IMR-90 (cell line): ENCODE data around the gene EPPIN. TPM values are rescaled to one million over a fixed set of nuclear protein-coding genes. Genes with fewer than 3 reads are reported as not detected.

Experiments
- ATAC-seq: fragments of 200-7000 bp; cut with Tn5 transposase; 2 replicates; pipeline ENCODE4 v1.9.1; 2020; ENCODE audit warnings: low read depth, mild to moderate bottlenecking, moderate library complexity
- BruUV-seq: library from RNA; stranded (reverse); fragments of 400-500 nt; replicated peaks from 2 replicates; lab custom pipeline; 2021; lab: Mats Ljungman, UMichigan
- CTCF ChIA-PET: fragments of 300-600 bp; formaldehyde crosslinking; extraction: SDS; loops from one replicate; lab custom pipeline; 2021; ENCODE audit warnings: antibody characterized with exemption; lab: Yijun Ruan, JAX
- POLR2A ChIA-PET: fragments of 300-600 bp; sonication (Branson Sonifier 250); formaldehyde crosslinking; loops from one replicate; lab custom pipeline; 2022; ENCODE audit warnings: antibody characterized with exemption; ENCODE audit not compliant: unreplicated experiment; lab: Charles Lee
- DNase-seq: peaks from one replicate; pipeline ENCODE4 v3.0.0; 2013
- H2AFZ ChIP-seq: replicated peaks from 2 replicates; pipeline ENCODE3; 2013; ENCODE audit warnings: low read length, mild to moderate bottlenecking; ENCODE audit not compliant: poor library complexity
- H2AK5ac ChIP-seq: 2 replicates; pipeline ENCODE4 v1.6.1; 2013; ENCODE audit warnings: low read depth, low read length, inconsistent platforms
- H2AK9ac ChIP-seq: replicated peaks from 2 replicates; pipeline ENCODE3; 2013; ENCODE audit warnings: mild to moderate bottlenecking, low read depth, low read length, moderate library complexity; ENCODE audit not compliant: poor library complexity
- H2BK120ac ChIP-seq: 2 replicates; pipeline ENCODE4 v1.6.1; 2013; ENCODE audit warnings: low read depth, low read length, inconsistent platforms
- H2BK15ac ChIP-seq: 3 replicates; pipeline ENCODE4 v1.6.1; 2013; ENCODE audit warnings: low read depth, low read length, inconsistent platforms
- H2BK20ac ChIP-seq: 2 replicates; pipeline ENCODE4 v1.6.1; 2013; ENCODE audit warnings: low read depth, mild to moderate bottlenecking, inconsistent platforms, low read length, moderate library complexity
- H2BK5ac ChIP-seq: 2 replicates; pipeline ENCODE4 v1.6.1; 2013; ENCODE audit warnings: mild to moderate bottlenecking, low read depth, low read length, inconsistent platforms; ENCODE audit not compliant: poor library complexity, severe bottlenecking
- H3K14ac ChIP-seq: replicated peaks from 2 replicates; pipeline ENCODE4 v1.6.1; 2013; ENCODE audit warnings: low read depth, low read length, inconsistent platforms
- H3K18ac ChIP-seq: 2 replicates; pipeline ENCODE4 v1.6.1; 2013; ENCODE audit warnings: low read depth, low read length, control low read depth
- H3K23ac ChIP-seq: 2 replicates; pipeline ENCODE4 v1.6.1; 2013; ENCODE audit warnings: low read depth, low read length, inconsistent platforms
- H3K27ac ChIP-seq: 2 replicates; pipeline ENCODE4 v1.5.1; 2013; ENCODE audit warnings: mild to moderate bottlenecking, control low read depth, low read length; ENCODE audit not compliant: insufficient read depth
- H3K27me3 ChIP-seq: 2 replicates; pipeline ENCODE4 v1.6.1; 2013; ENCODE audit warnings: low read length; ENCODE audit not compliant: control insufficient read depth, insufficient read depth
- H3K36me3 ChIP-seq: 2 replicates; pipeline ENCODE4 v1.6.1; 2013; ENCODE audit warnings: low read length, mixed read lengths; ENCODE audit not compliant: control insufficient read depth, insufficient read depth
- H3K4ac ChIP-seq: 2 replicates; pipeline ENCODE4 v1.6.1; 2013; ENCODE audit warnings: low read depth, low read length, inconsistent platforms
- H3K4me1 ChIP-seq: 2 replicates; pipeline ENCODE4 v1.6.1; 2013; ENCODE audit warnings: low read length, mixed read lengths; ENCODE audit not compliant: control insufficient read depth, insufficient read depth
- H3K4me2 ChIP-seq: 2 replicates; pipeline ENCODE4 v1.6.1; 2013; ENCODE audit warnings: low read depth, mild to moderate bottlenecking, control low read depth, low read length, moderate library complexity
- H3K4me3 ChIP-seq: 2 replicates; pipeline ENCODE4 v1.5.1; 2013; ENCODE audit warnings: low read depth, mild to moderate bottlenecking, control low read depth, low read length, moderate library complexity; ENCODE audit not compliant: insufficient read depth
- H3K56ac ChIP-seq: 2 replicates; pipeline ENCODE4 v1.6.1; 2013; ENCODE audit warnings: low read length, inconsistent platforms; ENCODE audit not compliant: insufficient read depth; ENCODE audit errors: extremely low read depth
- H3K79me1 ChIP-seq, 2 experiments: 2 replicates each; pipeline ENCODE4 v1.6.1; 2013; ENCODE audit warnings: low read length in 2 of 2, inconsistent platforms in 1 of 2, low read depth in 1 of 2
- H3K9ac ChIP-seq: 2 replicates; pipeline ENCODE4 v1.6.1; 2013; ENCODE audit warnings: low read depth, low read length, control low read depth
- H3K9me1 ChIP-seq: 2 replicates; pipeline ENCODE4 v1.6.1; 2013; ENCODE audit warnings: low read length, inconsistent platforms; ENCODE audit not compliant: insufficient read depth
- H3K9me3 ChIP-seq: 2 replicates; pipeline ENCODE4 v1.6.1; 2013; ENCODE audit warnings: low read length; ENCODE audit not compliant: control insufficient read depth, insufficient read depth
- H4K20me1 ChIP-seq: 2 replicates; pipeline ENCODE4 v1.6.1; 2013; ENCODE audit warnings: low read length, inconsistent platforms; ENCODE audit not compliant: insufficient read depth
- H4K5ac ChIP-seq: 2 replicates; pipeline ENCODE4 v1.6.1; 2013; ENCODE audit warnings: mild to moderate bottlenecking, low read depth, low read length, control low read depth
- H4K8ac ChIP-seq, 2 experiments: 2 replicates each; pipeline ENCODE4 v1.6.1; 2013; ENCODE audit warnings: low read depth in 2 of 2, low read length in 2 of 2, control low read depth in 1 of 2, inconsistent platforms in 1 of 2
- H4K91ac ChIP-seq: 2 replicates; pipeline ENCODE4 v1.6.1; 2013; ENCODE audit warnings: low read depth, low read length, inconsistent platforms; ENCODE audit not compliant: insufficient read depth
- BHLHE40 ChIP-seq: fragments of 150-350 bp; IDR thresholded peaks from 2 replicates; pipeline ENCODE4 v1.6.1; 2016; ENCODE audit warnings: mild to moderate bottlenecking, low read depth, low read length
- CEBPB ChIP-seq: IDR thresholded peaks from 2 replicates; pipeline ENCODE4 v1.6.1; 2012; ENCODE audit warnings: low read depth, low read length, improper control_type of control experiment
- CHD1 ChIP-seq: IDR thresholded peaks from 2 replicates; pipeline ENCODE4 v1.6.1; 2012; ENCODE audit warnings: low read depth, low read length, improper control_type of control experiment
- FOS ChIP-seq: fragments of 150-350 bp; IDR thresholded peaks from 2 replicates; pipeline ENCODE4 v1.6.1; 2016; ENCODE audit warnings: low read depth, low read length
- MAFK ChIP-seq: IDR thresholded peaks from 2 replicates; pipeline ENCODE4 v1.6.1; 2012; ENCODE audit warnings: low read depth, low read length, improper control_type of control experiment
- MAZ ChIP-seq: IDR thresholded peaks from 2 replicates; pipeline ENCODE4 v1.6.1; 2012; ENCODE audit warnings: low read depth, mild to moderate bottlenecking, low read length, improper control_type of control experiment, moderate library complexity, borderline replicate concordance
- MXI1 ChIP-seq: IDR thresholded peaks from 2 replicates; pipeline ENCODE4 v1.6.1; 2012; ENCODE audit warnings: low read depth, mild to moderate bottlenecking, low read length, moderate library complexity, borderline replicate concordance
- NFE2L2 ChIP-seq: fragments of 150-350 bp; IDR thresholded peaks from 2 replicates; pipeline ENCODE4 v1.6.1; 2016; ENCODE audit warnings: low read depth, mild to moderate bottlenecking, low read length
- POLR2A ChIP-seq: IDR thresholded peaks from 2 replicates; pipeline ENCODE4 v1.6.1; 2012; ENCODE audit warnings: mild to moderate bottlenecking, low read depth, low read length
- RAD21 ChIP-seq: IDR thresholded peaks from 2 replicates; pipeline ENCODE4 v1.6.1; 2012; ENCODE audit warnings: low read length, improper control_type of control experiment
- RFX5 ChIP-seq: IDR thresholded peaks from 2 replicates; pipeline ENCODE4 v1.8.0; 2012; ENCODE audit warnings: low read depth, mild to moderate bottlenecking, low read length, moderate library complexity
- SMC3 ChIP-seq: fragments of 150-350 bp; IDR thresholded peaks from 2 replicates; pipeline ENCODE4 v1.6.1; 2016; ENCODE audit warnings: low read depth, mild to moderate bottlenecking, antibody characterized with exemption, low read length, moderate library complexity
- WGBS, 2 experiments: methylation state at CpG; one replicate each; pipeline versions ENCODE4 v1.1.5 to v1.1.7; 2013; ENCODE audit warnings: missing lambda C conversion rate in 2 of 2; ENCODE audit not compliant: insufficient read length in 1 of 2; ENCODE audit errors: extremely low coverage in 2 of 2; 5-methylcytosine and 5-hydroxymethylcytosine counted together
- dilution Hi-C: fragments of 300-500 bp; cut with HindIII; formaldehyde crosslinking; loops from one replicate; pipeline ENCODE4 v1.14.3; 2018; ENCODE audit warnings: low sequenced_read_pairs; ENCODE audit not compliant: unreplicated experiment
- in situ Hi-C: fragments of 300-500 bp; cut with MboI; formaldehyde crosslinking; loops from 3 replicates; pipeline ENCODE4 v1.14.3; 2019; ENCODE audit warnings: low sequenced_read_pairs, inconsistent platforms, mixed read lengths
- intact Hi-C: fragments of 100-400 bp; cut with micrococcal nuclease; formaldehyde crosslinking; loops from 2 replicates; pipeline ENCODE4 v1.10.0; 2022
- polyA plus RNA-seq, 3 experiments: library from polyadenylated mRNA; depleted of rRNA; stranded (reverse); fragments of >200 nt; gene quantifications; 2 replicates each; pipeline ENCODE4 v1.2.3, GENCODE V29; 2012; ENCODE audit warnings: low replicate concordance in 1 of 3
- total RNA-seq: library from RNA; depleted of rRNA; stranded (reverse); fragments of >200 nt; gene quantifications from 2 replicates; pipeline ENCODE4 v1.2.3, GENCODE V29; 2012
- TF ChIP-seq, protein P1 (sequence below): fragments of 150-350 bp; IDR thresholded peaks from 2 replicates; pipeline ENCODE4 v1.6.1; 2016; ENCODE audit warnings: low read depth, mild to moderate bottlenecking, low read length, moderate library complexity, borderline replicate concordance
- TF ChIP-seq, protein P2 (sequence below): fragments of 150-350 bp; IDR thresholded peaks from 2 replicates; pipeline ENCODE4 v1.6.1; 2017; ENCODE audit warnings: mild to moderate bottlenecking, antibody characterized with exemption, low read length, low read depth
- TF ChIP-seq, protein P3 (sequence below): conservative IDR thresholded peaks from 2 replicates; pipeline ENCODE4 v1.5.1; 2012; ENCODE audit warnings: mild to moderate bottlenecking, low read depth, low read length, improper control_type of control experiment

The EPPIN gene
- total and polyA plus RNA-seq, 2 of the 4 experiments (the other 2 are of a cell fraction), result not detected

GRCh38 chr20:45510242-45510862 lies 36.8 kb downstream of the EPPIN start:
- H3K23ac ChIP-seq, result no peak overlapping the region
- ATAC-seq (no peak), DNase-seq (no peak)
- no peak overlapping the region for H2AFZ ChIP-seq
- no peaks in the 10 kb centered on the region for H4K20me1 ChIP-seq
- no peak overlapping the region for H3K4me3 ChIP-seq
- TF ChIP-seq, protein P1, sequence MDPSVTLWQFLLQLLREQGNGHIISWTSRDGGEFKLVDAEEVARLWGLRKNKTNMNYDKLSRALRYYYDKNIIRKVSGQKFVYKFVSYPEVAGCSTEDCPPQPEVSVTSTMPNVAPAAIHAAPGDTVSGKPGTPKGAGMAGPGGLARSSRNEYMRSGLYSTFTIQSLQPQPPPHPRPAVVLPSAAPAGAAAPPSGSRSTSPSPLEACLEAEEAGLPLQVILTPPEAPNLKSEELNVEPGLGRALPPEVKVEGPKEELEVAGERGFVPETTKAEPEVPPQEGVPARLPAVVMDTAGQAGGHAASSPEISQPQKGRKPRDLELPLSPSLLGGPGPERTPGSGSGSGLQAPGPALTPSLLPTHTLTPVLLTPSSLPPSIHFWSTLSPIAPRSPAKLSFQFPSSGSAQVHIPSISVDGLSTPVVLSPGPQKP, result no peak
- TF ChIP-seq, protein P2, sequence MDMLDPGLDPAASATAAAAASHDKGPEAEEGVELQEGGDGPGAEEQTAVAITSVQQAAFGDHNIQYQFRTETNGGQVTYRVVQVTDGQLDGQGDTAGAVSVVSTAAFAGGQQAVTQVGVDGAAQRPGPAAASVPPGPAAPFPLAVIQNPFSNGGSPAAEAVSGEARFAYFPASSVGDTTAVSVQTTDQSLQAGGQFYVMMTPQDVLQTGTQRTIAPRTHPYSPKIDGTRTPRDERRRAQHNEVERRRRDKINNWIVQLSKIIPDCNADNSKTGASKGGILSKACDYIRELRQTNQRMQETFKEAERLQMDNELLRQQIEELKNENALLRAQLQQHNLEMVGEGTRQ, result no peak
- TF ChIP-seq POLR2A (no peak), MAZ (no peak), CHD1 (no peak), NFE2L2 (no peak), RAD21 (no peak), MAFK (no peak), SMC3 (no peak), CEBPB (no peak), BHLHE40 (no peak), MXI1 (no peak), FOS (no peak), RFX5 (no peak)
- TF ChIP-seq, protein P3, sequence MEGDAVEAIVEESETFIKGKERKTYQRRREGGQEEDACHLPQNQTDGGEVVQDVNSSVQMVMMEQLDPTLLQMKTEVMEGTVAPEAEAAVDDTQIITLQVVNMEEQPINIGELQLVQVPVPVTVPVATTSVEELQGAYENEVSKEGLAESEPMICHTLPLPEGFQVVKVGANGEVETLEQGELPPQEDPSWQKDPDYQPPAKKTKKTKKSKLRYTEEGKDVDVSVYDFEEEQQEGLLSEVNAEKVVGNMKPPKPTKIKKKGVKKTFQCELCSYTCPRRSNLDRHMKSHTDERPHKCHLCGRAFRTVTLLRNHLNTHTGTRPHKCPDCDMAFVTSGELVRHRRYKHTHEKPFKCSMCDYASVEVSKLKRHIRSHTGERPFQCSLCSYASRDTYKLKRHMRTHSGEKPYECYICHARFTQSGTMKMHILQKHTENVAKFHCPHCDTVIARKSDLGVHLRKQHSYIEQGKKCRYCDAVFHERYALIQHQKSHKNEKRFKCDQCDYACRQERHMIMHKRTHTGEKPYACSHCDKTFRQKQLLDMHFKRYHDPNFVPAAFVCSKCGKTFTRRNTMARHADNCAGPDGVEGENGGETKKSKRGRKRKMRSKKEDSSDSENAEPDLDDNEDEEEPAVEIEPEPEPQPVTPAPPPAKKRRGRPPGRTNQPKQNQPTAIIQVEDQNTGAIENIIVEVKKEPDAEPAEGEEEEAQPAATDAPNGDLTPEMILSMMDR, result no peak
- no peak overlapping the region for H2BK120ac ChIP-seq
- no peak overlapping the region for H2AK9ac ChIP-seq
- in situ Hi-C loops, result no loop called here
- no peaks in the 10 kb centered on the region for H3K9me3 ChIP-seq
- no peak overlapping the region for H2BK15ac ChIP-seq
- dilution Hi-C loops, result no loop called here
- ChIA-PET CTCF (no interaction called here), POLR2A (no interaction called here)
- no peak overlapping the region for H3K27ac ChIP-seq
- no peaks in the 10 kb centered on the region for H3K4me1 ChIP-seq
- H4K5ac ChIP-seq, result no peak overlapping the region
- no peaks in the 10 kb centered on the region for H3K79me1 ChIP-seq
- no peaks in the 10 kb centered on the region for H3K9me1 ChIP-seq
- H2BK20ac ChIP-seq, result no peak overlapping the region
- no CpG with 5 or more reads among the region's 5 CpGs for WGBS, 2 experiments
- no peak overlapping the region for H3K9ac ChIP-seq
- H3K4ac ChIP-seq, result no peak overlapping the region
- no peak overlapping the region for H3K14ac ChIP-seq
- H3K18ac ChIP-seq, result no peak overlapping the region
- no peak overlapping the region for H2AK5ac ChIP-seq
- no peak overlapping the region for H4K91ac ChIP-seq
- no peaks in the 10 kb centered on the region for H3K27me3 ChIP-seq
- intact Hi-C loops, result no loop called here
- H3K4me2 ChIP-seq, result no peak overlapping the region
- H3K56ac ChIP-seq, result no peak overlapping the region
- no peak overlapping the region for H4K8ac ChIP-seq
- no peak overlapping the region for H2BK5ac ChIP-seq
- no peaks in the 10 kb centered on the region for H3K36me3 ChIP-seq
- BruUV-seq, result no TSS peak
